BJ (cell line): ENCODE results near the gene ECEL1. TPM values are rescaled to one million over a fixed set of nuclear protein-coding genes. Genes with fewer than 3 reads are reported as not detected.

Experiments used
- CTCF ChIA-PET: fragments of 350-600 bp; formaldehyde crosslinking; extraction: SDS; loops from one replicate; lab custom pipeline; 2021; ENCODE audit warnings: antibody characterized with exemption, inconsistent platforms; lab: Yijun Ruan, JAX
- POLR2A ChIA-PET: fragments of 300-600 bp; sonication (Branson Sonifier 250); formaldehyde crosslinking; extraction: SDS; loops from one replicate; lab custom pipeline; 2021; ENCODE audit warnings: antibody characterized with exemption; lab: Charles Lee
- DNase-seq: peaks from one replicate; pipeline ENCODE4 v3.0.0-alpha.2; 2011; ENCODE audit warnings: low read depth
- H3K27me3 ChIP-seq: 2 replicates; pipeline ENCODE4 v1.6.0; 2011; ENCODE audit warnings: low read length; ENCODE audit not compliant: control insufficient read depth, insufficient read depth
- H3K36me3 ChIP-seq: 2 replicates; pipeline ENCODE4 v1.5.1; 2011; ENCODE audit warnings: low read length; ENCODE audit not compliant: control insufficient read depth, insufficient read depth
- H3K4me3 ChIP-seq: 2 replicates; pipeline ENCODE4 v1.5.1; 2011; ENCODE audit warnings: low read depth, mild to moderate bottlenecking, control low read depth, low read length
- polyA plus RNA-seq: library from polyadenylated mRNA; depleted of rRNA; stranded (reverse); fragments of >200 nt; gene quantifications from 2 replicates; pipeline ENCODE4 v1.2.3, GENCODE V29; 2011
- TF ChIP-seq, protein P1 (sequence below): IDR thresholded peaks from 2 replicates; pipeline ENCODE4 v1.5.1; 2011; ENCODE audit warnings: low read depth, mild to moderate bottlenecking, control low read depth, inconsistent platforms, low read length, moderate library complexity; ENCODE audit not compliant: insufficient read depth

The ECEL1 gene
- polyA plus RNA-seq, 1 experiment = not detected

- ChIA-PET POLR2A (no interaction called here), CTCF (interaction anchor here (0.6 kb wide), 1 partner anchor 116 kb away, joined by 3 read pairs; no protein-coding TSS in a partner anchor)
- no peak for DNase-seq
- H3K4me3 ChIP-seq = no peak overlapping the region
- H3K36me3 ChIP-seq = no peaks in the 10 kb centered on the region
- H3K27me3 ChIP-seq = peaks cover 9% of the 10 kb centered on the region
- TF ChIP-seq, protein P1, sequence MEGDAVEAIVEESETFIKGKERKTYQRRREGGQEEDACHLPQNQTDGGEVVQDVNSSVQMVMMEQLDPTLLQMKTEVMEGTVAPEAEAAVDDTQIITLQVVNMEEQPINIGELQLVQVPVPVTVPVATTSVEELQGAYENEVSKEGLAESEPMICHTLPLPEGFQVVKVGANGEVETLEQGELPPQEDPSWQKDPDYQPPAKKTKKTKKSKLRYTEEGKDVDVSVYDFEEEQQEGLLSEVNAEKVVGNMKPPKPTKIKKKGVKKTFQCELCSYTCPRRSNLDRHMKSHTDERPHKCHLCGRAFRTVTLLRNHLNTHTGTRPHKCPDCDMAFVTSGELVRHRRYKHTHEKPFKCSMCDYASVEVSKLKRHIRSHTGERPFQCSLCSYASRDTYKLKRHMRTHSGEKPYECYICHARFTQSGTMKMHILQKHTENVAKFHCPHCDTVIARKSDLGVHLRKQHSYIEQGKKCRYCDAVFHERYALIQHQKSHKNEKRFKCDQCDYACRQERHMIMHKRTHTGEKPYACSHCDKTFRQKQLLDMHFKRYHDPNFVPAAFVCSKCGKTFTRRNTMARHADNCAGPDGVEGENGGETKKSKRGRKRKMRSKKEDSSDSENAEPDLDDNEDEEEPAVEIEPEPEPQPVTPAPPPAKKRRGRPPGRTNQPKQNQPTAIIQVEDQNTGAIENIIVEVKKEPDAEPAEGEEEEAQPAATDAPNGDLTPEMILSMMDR = no peak
Measured at GRCh38 chr2:232528746-232529460, 41.3 kb upstream of the ECEL1 start.

GRCh38 chr2:232527905-232528470 is 40.4 kb upstream of the ECEL1 start:
- TF ChIP-seq, protein P1 = no peak
- H3K27me3 ChIP-seq = peaks cover 17% of the 10 kb centered on the region
- POLR2A ChIA-PET = interaction anchor here (0.6 kb wide), 1 partner anchor 601 kb away, joined by 3 read pairs; no protein-coding TSS in a partner anchor
- CTCF ChIA-PET = interaction anchor here (0.6 kb wide), 1 partner anchor 117 kb away, joined by 3 read pairs; no protein-coding TSS in a partner anchor
- no peak overlapping the region for H3K4me3 ChIP-seq
- H3K36me3 ChIP-seq = no peaks in the 10 kb centered on the region
- no peak for DNase-seq

DNA sequence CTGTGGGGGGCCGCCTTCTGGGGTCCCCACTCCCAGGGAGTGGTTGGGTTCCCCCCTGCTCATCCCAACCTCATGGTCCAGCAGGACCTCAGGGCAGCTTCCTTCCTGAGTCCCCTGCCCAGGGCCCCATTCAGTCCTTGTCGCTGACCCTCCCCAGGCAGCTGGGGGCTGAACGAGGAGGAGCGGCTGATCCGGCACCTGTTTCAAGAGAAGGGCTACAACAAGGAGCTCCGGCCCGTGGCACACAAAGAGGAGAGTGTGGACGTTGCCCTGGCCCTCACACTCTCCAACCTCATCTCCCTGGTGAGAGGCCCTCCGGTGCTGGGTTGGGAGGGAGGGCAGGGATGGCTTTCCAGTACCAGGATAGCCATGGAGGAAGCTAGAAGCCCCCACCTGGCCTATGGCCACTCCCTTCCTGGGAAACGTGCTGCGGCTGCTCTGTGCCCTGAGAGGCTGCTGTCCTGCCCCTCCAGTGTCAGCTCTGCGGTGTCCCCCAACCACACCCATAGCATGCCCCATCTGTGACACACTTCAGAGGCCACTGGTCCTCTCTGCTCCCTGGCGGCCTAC is 38.8 kb upstream of the ECEL1 start:
- H3K36me3 ChIP-seq = no peaks in the 10 kb centered on the region
- ChIA-PET CTCF (no interaction called here), POLR2A (no interaction called here)
- DNase-seq = no peak
- peaks cover 24% of the 10 kb centered on the region for H3K27me3 ChIP-seq
- TF ChIP-seq, protein P1 = no peak
- no peak overlapping the region for H3K4me3 ChIP-seq

DNA sequence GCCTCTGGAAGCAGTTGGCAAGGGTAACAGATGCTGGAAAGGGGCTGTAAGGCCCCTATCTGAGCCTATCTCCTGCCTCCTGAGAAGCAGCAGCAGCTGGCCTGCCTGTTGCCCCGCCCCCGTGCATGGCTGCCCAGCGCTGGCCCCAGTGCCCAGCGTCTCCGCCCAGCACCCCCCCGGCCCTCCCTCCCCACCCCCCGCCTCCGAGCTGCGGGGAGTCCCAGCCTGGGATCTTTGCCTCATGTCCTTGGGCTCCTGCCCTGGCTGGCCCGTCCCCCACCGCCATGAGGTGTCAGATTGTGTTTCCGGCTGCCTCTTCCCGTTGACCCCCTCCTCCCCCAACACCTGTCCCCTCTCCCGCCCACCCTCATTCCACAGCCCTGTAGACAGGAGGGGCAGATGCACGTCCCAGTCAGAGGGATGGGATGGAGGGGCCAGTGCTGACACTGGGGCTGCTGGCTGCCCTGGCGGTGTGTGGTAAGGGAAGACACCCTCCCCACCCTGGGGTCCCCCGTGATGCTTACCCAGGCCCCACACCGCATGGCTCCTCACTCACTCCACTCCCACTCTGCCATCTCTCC is 38.2 kb upstream of the ECEL1 start, which contains the start of gene CHRND:
Gene CHRND (plus strand): TSS at position 370 of the 581 bp plus-strand sequence. CDS start 56 bp downstream, at position 426.
- no peak within 1 kb of the TSS for H3K4me3 ChIP-seq
- TF ChIP-seq, protein P1 = no peak
- no peaks in the 10 kb centered on the region for H3K36me3 ChIP-seq
- ChIA-PET CTCF (no interaction called here), POLR2A (no interaction called here)
- H3K27me3 ChIP-seq = peaks cover 30% of the 10 kb centered on the region
- no peak for DNase-seq

DNA sequence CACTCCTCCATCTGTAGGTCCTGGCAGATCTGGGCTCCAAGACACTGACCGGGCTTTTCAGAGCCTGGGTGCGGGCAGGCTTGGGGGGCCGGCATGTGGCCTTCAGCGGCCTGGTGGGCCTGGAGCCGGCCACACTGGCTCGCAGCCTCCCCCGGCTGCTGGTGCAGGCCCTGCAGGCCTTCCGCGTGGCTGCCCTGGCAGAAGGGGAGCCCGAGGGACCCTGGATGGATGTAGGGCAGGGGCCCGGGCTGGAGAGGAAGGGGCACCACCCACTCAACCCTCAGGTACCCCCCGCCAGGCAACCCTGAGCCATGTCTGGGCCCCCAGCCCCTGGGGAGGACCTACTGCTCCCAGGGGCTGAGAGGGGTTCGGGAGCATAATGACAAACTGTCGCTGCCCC is 37.6 kb upstream of the ECEL1 start:
- TF ChIP-seq, protein P1 = no peak
- no peaks in the 10 kb centered on the region for H3K36me3 ChIP-seq
- H3K4me3 ChIP-seq = no peak overlapping the region
- peaks cover 34% of the 10 kb centered on the region for H3K27me3 ChIP-seq
- ChIA-PET CTCF (interaction anchor here (0.9 kb wide), 1 partner anchor 86 kb away, joined by 3 read pairs; no protein-coding TSS in a partner anchor), POLR2A (no interaction called here)
- DNase-seq = no peak
